ENCODE measurements around the gene TMEM255B.

TMEM255B gene

DNA sequence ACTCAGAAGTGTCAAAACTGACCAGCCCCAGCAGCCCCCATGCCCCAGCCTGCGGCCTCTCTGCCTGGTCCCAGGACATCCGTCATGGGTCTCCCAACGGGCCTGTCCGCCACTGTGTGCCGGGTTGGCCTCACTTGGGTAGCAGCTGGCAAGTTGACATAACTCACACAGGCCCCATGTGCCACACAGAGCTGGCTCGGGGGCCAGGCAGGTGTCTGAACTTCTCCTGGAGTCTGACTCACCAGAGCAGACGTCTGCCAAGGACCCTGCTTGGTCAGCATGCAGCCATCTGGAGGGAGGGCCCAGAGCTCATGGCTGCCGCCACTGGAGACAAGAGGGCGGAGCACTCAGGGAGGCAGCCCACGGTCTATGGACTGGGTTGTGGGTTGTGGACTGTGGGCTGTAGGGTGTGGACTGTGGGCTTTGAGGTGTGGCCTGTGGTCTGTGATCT lies 32.0 kb upstream of the TMEM255B start:
- no peak overlapping the region for H3K27ac ChIP-seq (ENCODE audit: low read depth, low read length, poor library complexity, severe bottlenecking)
- no peaks in the 10 kb centered on the region for H3K9me2 ChIP-seq (ENCODE audit: low read depth, low read length)
- no peaks in the 10 kb centered on the region for H3K4me1 ChIP-seq (ENCODE audit: insufficient read depth, low read length, severe bottlenecking)
- H3K4me3 ChIP-seq (ENCODE audit: low read depth, low read length, poor library complexity, severe bottlenecking): no peak overlapping the region
- H3K79me2 ChIP-seq (ENCODE audit: insufficient read depth, low read length): no peaks in the 10 kb centered on the region
- peaks cover 6% of the 10 kb centered on the region; the same call in 1 of the 2 replicates for H3K27me3 ChIP-seq (ENCODE audit: insufficient read depth, low read length)
- H3F3A ChIP-seq (ENCODE audit: insufficient read depth, low read length): no peaks in the 10 kb centered on the region
- no peak for TF ChIP-seq EZH2 (IDR thresholded peaks at IDR 0.05; ENCODE audit: borderline replicate concordance, low read length)
- no peak for TF ChIP-seq CTCF (IDR thresholded peaks at IDR 0.05; ENCODE audit: low read length)
- H3K36me3 ChIP-seq (ENCODE audit: insufficient read depth, low read length): no peaks in the 10 kb centered on the region
- H3K9me3 ChIP-seq (ENCODE audit: low read length): no peaks in the 10 kb centered on the region
- H3K4me2 ChIP-seq (ENCODE audit: low read length): no peak overlapping the region
- no peak overlapping the region for H3K9ac ChIP-seq (ENCODE audit: low read length)
- no peak overlapping the region for H2AFZ ChIP-seq (ENCODE audit: low read length)
- no peaks in the 10 kb centered on the region for H4K20me1 ChIP-seq (ENCODE audit: insufficient read depth, low read length)

GRCh38 chr13:113728571-113729054 lies 30.4 kb upstream of the TMEM255B start:
- TF ChIP-seq EZH2 (IDR thresholded peaks at IDR 0.05; ENCODE audit: borderline replicate concordance, low read length) (no peak), CTCF (IDR thresholded peaks at IDR 0.05; ENCODE audit: low read length) (no peak)
- Histone ChIP-seq H3K79me2 (ENCODE audit: insufficient read depth, low read length) (no peaks in the 10 kb centered on the region), H3K27me3 (ENCODE audit: insufficient read depth, low read length) (peaks cover 6% of the 10 kb centered on the region; the same call in 1 of the 2 replicates), H3F3A (ENCODE audit: insufficient read depth, low read length) (peaks cover 6% of the 10 kb centered on the region; the same call in 1 of the 2 replicates), H3K4me3 (ENCODE audit: low read depth, low read length, poor library complexity, severe bottlenecking) (no peak overlapping the region), H3K9me2 (ENCODE audit: low read depth, low read length) (no peaks in the 10 kb centered on the region), H4K20me1 (ENCODE audit: insufficient read depth, low read length) (no peaks in the 10 kb centered on the region), H3K4me1 (ENCODE audit: insufficient read depth, low read length, severe bottlenecking) (no peaks in the 10 kb centered on the region), H3K4me2 (ENCODE audit: low read length) (no peak overlapping the region), H3K9ac (ENCODE audit: low read length) (no peak overlapping the region), H2AFZ (ENCODE audit: low read length) (no peak overlapping the region), H3K27ac (ENCODE audit: low read depth, low read length, poor library complexity, severe bottlenecking) (no peak overlapping the region), H3K9me3 (ENCODE audit: low read length) (no peaks in the 10 kb centered on the region), H3K36me3 (ENCODE audit: insufficient read depth, low read length) (no peaks in the 10 kb centered on the region)

DNA sequence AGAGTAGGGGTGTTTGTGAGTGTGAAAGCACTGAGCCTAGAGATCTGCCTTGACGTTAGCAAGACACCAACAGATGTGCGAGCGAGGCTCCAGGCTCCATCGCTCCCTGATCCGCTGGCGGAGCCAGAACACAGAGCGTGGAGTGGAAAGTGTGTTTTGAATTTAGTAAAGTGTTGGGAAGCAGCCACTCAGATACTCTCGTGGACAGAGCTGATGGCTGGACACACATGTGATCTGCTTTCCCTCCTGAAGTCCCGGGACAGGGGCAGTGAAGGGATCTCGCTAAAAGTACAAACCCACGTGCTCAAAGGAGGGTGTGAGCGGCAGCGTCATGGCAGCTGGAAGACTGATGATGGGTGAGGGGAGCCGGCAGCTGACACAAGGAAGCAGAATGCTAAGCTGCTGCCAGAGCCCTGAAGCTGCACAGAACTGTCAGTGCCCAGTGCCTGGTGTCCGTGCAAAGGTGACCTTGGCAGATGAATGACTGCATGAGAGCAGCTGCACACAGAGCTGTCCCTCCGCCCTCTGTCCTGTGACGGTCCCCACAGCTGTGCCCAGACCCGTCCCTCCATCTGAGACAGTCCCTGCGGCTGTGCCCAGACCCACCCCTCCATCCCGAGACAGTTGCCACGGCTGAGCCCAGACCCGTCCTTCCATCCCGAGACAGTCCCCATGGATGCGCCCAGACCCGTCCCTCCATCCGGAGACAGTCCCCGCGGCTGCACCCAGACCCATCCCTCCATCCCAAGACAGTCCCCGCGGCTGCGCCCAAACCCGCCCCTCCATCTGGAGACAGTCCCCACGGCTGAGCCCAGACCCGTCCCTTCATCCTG lies 29.6 kb upstream of the TMEM255B start:
- H3K36me3 ChIP-seq (ENCODE audit: insufficient read depth, low read length): no peaks in the 10 kb centered on the region
- H3K27me3 ChIP-seq (ENCODE audit: insufficient read depth, low read length): peaks cover 6% of the 10 kb centered on the region; the same call in 1 of the 2 replicates
- TF ChIP-seq EZH2 (IDR thresholded peaks at IDR 0.05; ENCODE audit: borderline replicate concordance, low read length) (no peak), CTCF (IDR thresholded peaks at IDR 0.05; ENCODE audit: low read length) (no peak)

More for the DNA sequence above, 29.6 kb upstream of the TMEM255B start:
- H3K4me3 ChIP-seq (ENCODE audit: low read depth, low read length, poor library complexity, severe bottlenecking): no peak overlapping the region
- H4K20me1 ChIP-seq (ENCODE audit: insufficient read depth, low read length): no peaks in the 10 kb centered on the region
- H3K9me2 ChIP-seq (ENCODE audit: low read depth, low read length): no peaks in the 10 kb centered on the region
- H3F3A ChIP-seq (ENCODE audit: insufficient read depth, low read length): peaks cover 9% of the 10 kb centered on the region; the same call in 1 of the 2 replicates
- no peak overlapping the region for H3K4me2 ChIP-seq (ENCODE audit: low read length)
- no peak overlapping the region for H2AFZ ChIP-seq (ENCODE audit: low read length)
- H3K27ac ChIP-seq (ENCODE audit: low read depth, low read length, poor library complexity, severe bottlenecking): no peak overlapping the region
- H3K9ac ChIP-seq (ENCODE audit: low read length): no peak overlapping the region
- H3K4me1 ChIP-seq (ENCODE audit: insufficient read depth, low read length, severe bottlenecking): no peaks in the 10 kb centered on the region
- no peaks in the 10 kb centered on the region for H3K79me2 ChIP-seq (ENCODE audit: insufficient read depth, low read length)
- no peaks in the 10 kb centered on the region for H3K9me3 ChIP-seq (ENCODE audit: low read length)

Measured in OCI-LY1 (cell line).